ENCODE results near the gene CACNB4.

CACNB4 gene

DNA sequence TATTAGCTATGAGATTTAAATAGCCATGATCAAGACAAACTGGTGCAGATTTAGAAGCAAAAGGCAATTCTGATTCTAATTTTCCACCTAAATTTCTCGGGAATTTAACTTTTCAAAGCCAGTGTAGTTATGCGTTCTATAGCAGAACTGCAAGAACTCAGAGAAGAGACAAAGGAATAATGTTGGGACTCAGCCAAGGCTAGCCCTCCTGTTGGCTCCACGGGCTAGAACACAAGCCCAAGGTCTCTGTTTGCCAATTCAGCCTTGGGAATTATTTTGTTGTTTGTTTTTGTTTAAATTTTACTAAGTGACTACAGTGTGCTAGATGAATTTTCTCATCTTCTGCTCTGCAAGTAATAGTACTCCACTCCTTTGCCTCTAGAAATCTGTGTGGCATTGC lies 121.2 kb downstream of the CACNB4 start:
- DNase-seq (ENCODE audit: insufficient read length, low spot score) (no peak), FAIRE-seq (no peak)
- TF ChIP-seq CTCF (IDR thresholded peaks at IDR 0.05; ENCODE audit: insufficient read depth, missing control alignments), result no peak

GRCh38 chr2:151976945-151977353 lies 121.9 kb downstream of the CACNB4 start:
- no peak for TF ChIP-seq CTCF (IDR thresholded peaks at IDR 0.05; ENCODE audit: insufficient read depth, missing control alignments)
- FAIRE-seq (no peak), DNase-seq (ENCODE audit: insufficient read length, low spot score) (no peak)

GRCh38 chr2:151975460-151976414 lies 123.1 kb downstream of the CACNB4 start:
- no peak for DNase-seq (ENCODE audit: insufficient read length, low spot score)
- TF ChIP-seq CTCF (IDR thresholded peaks at IDR 0.05; ENCODE audit: insufficient read depth, missing control alignments), result no peak
- FAIRE-seq, result no peak

DNA sequence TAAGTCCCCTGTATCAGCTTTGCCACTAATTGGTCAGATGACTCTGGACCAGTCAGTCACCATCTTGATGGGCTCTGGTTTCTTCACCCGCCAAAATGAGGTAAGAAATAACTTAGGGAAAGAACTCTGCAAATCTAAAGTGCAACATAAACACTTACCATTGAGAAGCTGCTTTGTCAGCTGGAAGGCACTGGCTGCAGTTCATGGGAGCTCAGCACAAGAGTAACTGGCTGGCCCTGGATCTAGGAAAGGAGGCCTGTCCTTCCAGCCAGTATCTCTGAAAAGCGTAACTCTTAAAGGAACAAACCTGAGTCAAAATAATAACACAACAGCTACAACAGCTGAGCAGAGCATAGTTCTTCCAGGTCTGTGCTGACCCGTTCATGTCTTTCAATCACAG lies 123.9 kb downstream of the CACNB4 start:
- no peak for DNase-seq (ENCODE audit: insufficient read length, low spot score)
- no peak for TF ChIP-seq CTCF (IDR thresholded peaks at IDR 0.05; ENCODE audit: insufficient read depth, missing control alignments)
- FAIRE-seq, result no peak

GRCh38 chr2:151973901-151974199 lies 125.0 kb downstream of the CACNB4 start:
- FAIRE-seq, result no peak
- TF ChIP-seq CTCF (IDR thresholded peaks at IDR 0.05; ENCODE audit: insufficient read depth, missing control alignments), result no peak
- no peak for DNase-seq (ENCODE audit: insufficient read length, low spot score)

GRCh38 chr2:151973013-151973900 lies 125.6 kb downstream of the CACNB4 start:
- FAIRE-seq (no peak), DNase-seq (ENCODE audit: insufficient read length, low spot score) (no peak)
- no peak for TF ChIP-seq CTCF (IDR thresholded peaks at IDR 0.05; ENCODE audit: insufficient read depth, missing control alignments)

Measured in D721Med (cell line).